Mucosa of descending colon (tissue), 3 donors: ENCODE results near the gene ZFP82. TPM values are rescaled to one million over a fixed set of nuclear protein-coding genes. Genes with fewer than 3 reads are reported as not detected.
A peak's percentile ranks its signal among the peaks of the same experiment; 100 is the strongest.

ENCODE experiments used
- ATAC-seq: fragments of 200-7000 bp; cut with Tn5 transposase; one replicate; pipeline ENCODE4 v1.9.1; 2020; ENCODE audit warnings: mild to moderate bottlenecking, moderate library complexity
- DNase-seq, 3 donors: peaks; one replicate each; pipeline ENCODE4 v3.0.0-alpha.2; 2020
- H3K36me3 ChIP-seq: fragments of 200-600 bp; one replicate; pipeline ENCODE4 v1.8.0; 2021; ENCODE audit warnings: low read depth, mild to moderate bottlenecking
- H3K4me1 ChIP-seq: fragments of 200-600 bp; one replicate; pipeline ENCODE4 v1.8.0; 2021; ENCODE audit warnings: low read depth, mild to moderate bottlenecking
- H3K4me3 ChIP-seq: fragments of 200-600 bp; one replicate; pipeline ENCODE4 v1.8.0; 2021; ENCODE audit warnings: mild to moderate bottlenecking
- H3K9me3 ChIP-seq: fragments of 200-600 bp; one replicate; pipeline ENCODE4 v1.8.0; 2021; ENCODE audit warnings: mild to moderate bottlenecking
- intact Hi-C, 2 donors: fragments of 100-400 bp; cut with DNase I in 1 of 2; cut with micrococcal nuclease in 1 of 2; formaldehyde crosslinking; loops; one replicate each; pipeline versions ENCODE4 v1.11.0 to v1.11.1; 2022; cut with DNase I, micrococcal nuclease
- total RNA-seq, 3 donors: library from RNA; stranded (reverse); fragmentation: NEBNext Ultra II Directional in 2 of 3; extraction: Animal tissue kit (Norgen Biotek cat#: 25700) in 2 of 3; gene quantifications; one replicate each; pipeline versions ENCODE4 v1.2.1 to v1.2.4, GENCODE V29; 2021 to 2023
- TF ChIP-seq, protein P1 (sequence below): fragments of 200-600 bp; IDR thresholded peaks from one replicate; pipeline ENCODE4 v1.8.0; 2022; ENCODE audit warnings: antibody characterized with exemption, mild to moderate bottlenecking
- donor health status: DM: no; HTN: no; CAD: no; lungs with moderate emphysema.
- donor health status: DM: no; HTN: no; CAD: no.
- donor health status: DM: no; HTN: yes; CAD: no.

ZFP82 gene
- total RNA-seq, 3 donors from 2014 or later: 1.1 to 5.3 (median 1.2) TPM

DNA sequence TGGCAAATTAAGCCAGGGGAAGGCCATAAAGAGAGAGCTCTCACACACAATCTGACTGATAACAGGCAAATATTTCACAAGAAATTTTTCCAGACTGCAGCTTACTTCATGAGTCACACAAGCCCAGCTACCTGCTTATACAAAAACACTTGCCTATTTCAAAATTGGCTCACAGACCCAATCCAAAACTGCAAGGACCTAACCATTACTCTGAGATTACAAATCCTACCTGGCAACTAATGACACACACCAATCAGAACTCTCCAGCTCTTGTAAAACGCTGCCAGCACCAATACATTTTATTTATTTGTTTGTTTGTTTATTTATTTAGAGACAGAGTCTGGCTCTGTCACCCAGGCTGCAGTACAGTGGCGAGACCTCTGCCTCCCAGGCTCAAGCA lies 18.1 kb upstream of the ZFP82 start:
- Histone ChIP-seq H3K36me3 (no peaks in the 10 kb centered on the region), H3K4me1 (no peaks in the 10 kb centered on the region), H3K4me3 (no peak overlapping the region), H3K9me3 (peaks cover 73% of the 10 kb centered on the region)
- TF ChIP-seq, protein P1, sequence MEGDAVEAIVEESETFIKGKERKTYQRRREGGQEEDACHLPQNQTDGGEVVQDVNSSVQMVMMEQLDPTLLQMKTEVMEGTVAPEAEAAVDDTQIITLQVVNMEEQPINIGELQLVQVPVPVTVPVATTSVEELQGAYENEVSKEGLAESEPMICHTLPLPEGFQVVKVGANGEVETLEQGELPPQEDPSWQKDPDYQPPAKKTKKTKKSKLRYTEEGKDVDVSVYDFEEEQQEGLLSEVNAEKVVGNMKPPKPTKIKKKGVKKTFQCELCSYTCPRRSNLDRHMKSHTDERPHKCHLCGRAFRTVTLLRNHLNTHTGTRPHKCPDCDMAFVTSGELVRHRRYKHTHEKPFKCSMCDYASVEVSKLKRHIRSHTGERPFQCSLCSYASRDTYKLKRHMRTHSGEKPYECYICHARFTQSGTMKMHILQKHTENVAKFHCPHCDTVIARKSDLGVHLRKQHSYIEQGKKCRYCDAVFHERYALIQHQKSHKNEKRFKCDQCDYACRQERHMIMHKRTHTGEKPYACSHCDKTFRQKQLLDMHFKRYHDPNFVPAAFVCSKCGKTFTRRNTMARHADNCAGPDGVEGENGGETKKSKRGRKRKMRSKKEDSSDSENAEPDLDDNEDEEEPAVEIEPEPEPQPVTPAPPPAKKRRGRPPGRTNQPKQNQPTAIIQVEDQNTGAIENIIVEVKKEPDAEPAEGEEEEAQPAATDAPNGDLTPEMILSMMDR: no peak
- ATAC-seq (no peak), DNase-seq (no peak)
- intact Hi-C loops: no loop called here

DNA sequence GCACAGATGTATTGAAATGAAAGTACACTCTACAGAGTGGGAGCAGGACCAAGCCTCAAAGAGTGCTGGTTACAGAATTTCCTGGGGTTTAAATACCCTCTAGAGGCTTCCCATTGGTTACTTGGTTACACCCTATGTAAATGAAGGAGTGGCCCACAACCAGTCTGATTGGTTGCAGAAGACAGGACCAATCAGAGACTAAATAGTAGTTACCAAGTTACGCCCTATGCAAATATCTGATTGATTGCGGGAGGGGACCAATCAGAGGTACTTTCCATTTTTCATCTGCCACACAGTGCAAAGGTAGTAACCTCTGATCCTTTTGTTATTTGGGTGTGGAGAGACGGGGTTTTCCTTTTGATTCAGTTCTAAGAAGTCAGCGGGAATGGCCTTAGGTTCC lies 5.5 kb upstream of the ZFP82 start:
- no peaks in the 10 kb centered on the region for H3K36me3 ChIP-seq
- TF ChIP-seq, protein P1: no peak
- no peaks in the 10 kb centered on the region for H3K4me1 ChIP-seq
- DNase-seq: no peak
- intact Hi-C loops: no loop called here
- H3K9me3 ChIP-seq: no peaks in the 10 kb centered on the region
- H3K4me3 ChIP-seq: no peak overlapping the region
- ATAC-seq: no peak

DNA sequence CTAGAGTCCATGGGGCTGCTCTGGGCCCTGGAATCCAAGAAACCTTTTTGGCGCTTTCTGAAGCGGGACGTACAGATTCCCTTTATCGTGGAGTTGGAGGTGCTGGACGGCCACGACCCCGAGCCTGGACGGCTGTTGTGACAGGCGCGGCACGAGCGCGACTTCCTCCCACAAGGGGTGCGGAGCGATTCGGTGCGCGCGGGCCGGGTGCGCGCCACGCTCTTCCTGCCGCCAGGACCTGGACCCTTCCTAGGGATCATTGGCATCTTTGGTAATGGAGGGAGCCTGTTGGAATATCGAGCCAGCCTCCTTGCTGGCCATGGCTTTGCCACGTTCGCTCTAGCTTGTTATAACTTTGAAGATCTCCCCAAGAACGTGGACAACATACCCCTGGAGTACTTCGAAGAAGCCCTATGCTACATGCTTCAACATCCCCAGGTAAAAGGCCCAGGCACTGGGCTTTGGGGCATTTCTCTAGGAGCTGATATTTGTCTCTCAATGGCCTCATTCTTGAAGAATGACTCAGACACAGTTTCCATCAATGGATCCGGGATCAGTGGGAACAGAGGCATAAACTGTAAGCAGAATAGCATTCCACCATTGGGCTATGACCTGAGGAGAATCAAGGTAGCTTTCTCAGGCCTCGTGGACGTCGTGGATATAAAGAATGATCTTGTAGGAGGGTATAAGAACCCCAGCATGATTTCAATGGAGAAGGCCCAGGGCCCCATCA lies 3.5 kb upstream of the ZFP82 start:
- no peak overlapping the region for H3K4me3 ChIP-seq
- peaks cover 9% of the 10 kb centered on the region for H3K4me1 ChIP-seq
- TF ChIP-seq, protein P1: no peak
- DNase-seq (no peak), ATAC-seq (no peak)
- no peaks in the 10 kb centered on the region for H3K9me3 ChIP-seq
- intact Hi-C loops: no loop called here
- no peaks in the 10 kb centered on the region for H3K36me3 ChIP-seq

DNA sequence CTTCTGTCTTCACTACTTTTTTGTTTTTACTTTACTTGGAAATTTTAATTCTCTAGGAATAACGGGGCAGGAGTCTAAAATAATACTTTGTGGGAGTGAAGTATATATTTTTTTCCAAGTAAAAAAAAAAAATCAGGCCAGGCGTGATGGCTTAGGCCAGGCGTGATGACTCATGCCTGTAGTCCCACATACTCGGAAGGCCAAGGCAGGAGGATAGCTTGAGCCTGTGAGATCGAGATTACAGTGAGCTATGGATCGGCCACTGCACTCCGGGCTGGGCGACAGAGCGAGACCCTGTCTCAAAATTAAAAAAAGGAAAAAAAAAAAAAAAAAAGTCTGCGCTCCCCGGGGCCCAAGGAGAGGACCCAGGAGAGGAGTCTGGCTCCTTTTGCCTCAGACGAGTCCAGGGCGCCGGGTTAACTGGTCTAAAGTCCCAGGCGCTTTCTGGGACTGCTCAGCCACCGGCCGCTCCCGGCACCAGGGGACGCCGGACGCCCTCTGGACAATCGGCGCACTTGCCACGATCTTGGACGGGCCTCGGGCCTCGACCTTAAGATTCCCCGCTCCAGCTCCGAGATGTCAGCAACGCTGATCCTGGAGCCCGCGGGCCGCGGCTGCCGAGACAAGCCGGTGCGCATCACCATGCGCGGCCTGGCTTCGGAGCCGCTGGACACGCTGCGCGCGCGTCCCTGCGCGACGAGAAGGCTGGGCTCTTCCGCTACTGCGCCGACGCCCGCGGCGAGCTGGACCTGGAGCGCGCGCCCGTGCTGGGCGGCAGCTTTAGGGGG lies 2.7 kb upstream of the ZFP82 start:
- Histone ChIP-seq H3K36me3 (no peaks in the 10 kb centered on the region), H3K9me3 (no peaks in the 10 kb centered on the region), H3K4me1 (peaks cover 9% of the 10 kb centered on the region), H3K4me3 (no peak overlapping the region)
- ATAC-seq (no peak), DNase-seq (peak in 1 of 3 donors; percentile 26)
- intact Hi-C loops: no loop called here
- TF ChIP-seq, protein P1: no peak

DNA sequence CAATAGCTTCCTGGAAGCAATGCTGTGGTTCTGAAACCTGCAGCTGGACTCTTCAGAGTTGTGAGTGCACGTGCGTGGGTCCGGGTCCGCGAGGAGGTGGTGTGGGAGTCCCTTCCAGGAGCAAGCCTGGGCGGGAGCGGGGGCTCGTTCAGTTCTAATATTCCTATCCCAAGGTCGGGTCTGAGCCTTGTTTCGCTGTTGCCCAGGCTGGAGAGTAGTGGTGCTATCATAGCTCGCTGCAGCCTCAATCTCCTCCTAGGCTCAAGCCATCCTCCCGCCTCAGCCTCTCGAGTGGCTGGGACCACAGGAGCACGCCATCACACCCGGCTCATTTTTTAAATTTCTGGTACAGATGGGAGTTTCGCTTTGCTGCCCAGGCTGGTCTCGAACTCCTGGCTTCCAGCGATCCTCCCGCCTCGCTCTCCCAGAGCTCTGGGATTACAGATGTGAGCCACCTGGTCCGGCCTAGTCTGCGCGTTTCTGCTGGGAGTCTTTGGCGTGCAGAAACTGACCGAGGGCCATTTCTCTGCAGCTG lies 625 bp downstream of the ZFP82 start:
- intact Hi-C loops: no loop called here
- H3K4me1 ChIP-seq: peaks cover 9% of the 10 kb centered on the region
- DNase-seq (no peak), ATAC-seq (no peak)
- peak overlapping the region; percentile 61 for H3K4me3 ChIP-seq
- H3K36me3 ChIP-seq: no peaks in the 10 kb centered on the region
- TF ChIP-seq, protein P1: no peak
- peaks cover 25% of the 10 kb centered on the region for H3K9me3 ChIP-seq
